Upper lobe of left lung (tissue), 6 donors: Measurements from ENCODE around the gene ZBED4. TPM values are rescaled to one million over a fixed set of nuclear protein-coding genes. Genes with fewer than 3 reads are reported as not detected.
"Not testable (repeated sequence)": the region's sequence is repeated elsewhere in the genome, so short reads cannot be mapped to it uniquely, and the experiment has no call there.

Source experiments
- ATAC-seq, 2 donors: fragments of 200-7000 bp; cut with Tn5 transposase; one replicate each; pipeline ENCODE4 v1.9.1; 2022; ENCODE audit warnings: mild to moderate bottlenecking in 2 of 2, moderate library complexity in 2 of 2; ENCODE audit not compliant: low FRiP score in 2 of 2
- DNase-seq, 2 donors: peaks; one replicate each; pipeline ENCODE4 v3.0.0-alpha.2; 2019 to 2020
- H3K27ac ChIP-seq, 4 donors: fragments of 200-600 bp; sonication (generic); one replicate each; pipeline ENCODE4 v1.5.1; 2016 to 2019
- H3K27me3 ChIP-seq, 4 donors: fragments of 200-600 bp; sonication (generic); one replicate each; pipeline ENCODE4 v1.5.1; 2017 to 2019
- H3K36me3 ChIP-seq, 4 donors: fragments of 200-600 bp; sonication (generic); one replicate each; pipeline ENCODE4 v1.5.1; 2016 to 2019
- H3K4me1 ChIP-seq, 4 donors: fragments of 200-600 bp; sonication (generic); one replicate each; pipeline ENCODE4 v1.5.1; 2018 to 2019
- H3K4me3 ChIP-seq, 4 donors: fragments of 200-600 bp; sonication (generic); one replicate each; pipeline ENCODE4 v1.5.1; 2017 to 2019; ENCODE audit warnings: mild to moderate bottlenecking in 2 of 4, moderate library complexity in 1 of 4
- H3K9me3 ChIP-seq, 4 donors: fragments of 200-600 bp; sonication (generic); one replicate each; pipeline ENCODE4 v1.5.1; 2018 to 2019
- EP300 ChIP-seq, 4 donors: sonication (generic); formaldehyde crosslinking; IDR thresholded peaks; one replicate each; pipeline ENCODE4 v1.5.1; 2017; ENCODE audit warnings: antibody characterized with exemption in 4 of 4, control low read depth in 2 of 4
- POLR2A ChIP-seq, 4 donors: fragments of 450-650 bp; IDR thresholded peaks; one replicate each; pipeline ENCODE4 v1.5.1; 2016 to 2017; ENCODE audit warnings: antibody characterized with exemption in 4 of 4, mild to moderate bottlenecking in 2 of 4
- POLR2AphosphoS5 ChIP-seq, 2 donors: sonication (generic); formaldehyde crosslinking; IDR thresholded peaks; one replicate each; pipeline ENCODE4 v1.5.1; 2017; ENCODE audit warnings: antibody characterized with exemption in 2 of 2
- WGBS, 2 donors: methylation state at CpG; one replicate each; pipeline ENCODE4 v1.1.5; 2017 to 2018; 5-methylcytosine and 5-hydroxymethylcytosine counted together
- total RNA-seq, 6 donors: library from RNA; depleted of rRNA in 4 of 6; stranded (reverse); fragments of >200 nt in 4 of 6; gene quantifications; one replicate each; pipeline versions ENCODE4 v1.1.0 to v1.2.1, GENCODE V29; 2016 to 2021
- TF ChIP-seq, protein P1 (sequence below), 6 experiments: fragments of 450-650 bp in 4 of 6; fragments of 200-600 bp in 2 of 6; sonication (generic) in 2 of 6; IDR thresholded peaks; one replicate each; pipeline ENCODE4 v1.5.1; 2016 to 2019; ENCODE audit warnings: antibody characterized with exemption in 6 of 6
- donor health status: DM: no; HTN: no; CAD: no; lungs with moderate emphysema.
- donor health status: DM: no; HTN: yes; CAD: no; lungs with severe emphysema.

Gene ZBED4
- total RNA-seq, 6 donors from 2014 or later, result 10.8 to 19.9 (median 15.5) TPM

DNA sequence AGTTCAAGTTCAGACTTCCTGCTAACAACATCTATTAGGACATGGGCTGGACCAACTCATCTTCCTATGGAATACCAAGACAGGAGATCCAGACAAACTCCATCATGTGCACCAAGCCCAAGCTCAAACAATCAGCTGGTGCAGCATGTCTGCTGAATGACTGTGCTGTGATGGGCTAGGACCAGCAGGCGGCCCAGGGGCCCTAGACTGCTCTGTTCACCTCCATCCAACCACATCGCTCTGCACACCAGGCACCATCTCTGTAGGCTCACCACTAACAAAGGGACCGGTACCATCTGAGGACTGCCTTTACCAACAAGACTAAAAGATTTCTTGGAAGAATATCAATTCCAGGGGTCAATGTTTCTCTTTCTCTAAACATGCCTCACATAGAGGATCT lies 36.3 kb upstream of the ZBED4 start:
- Histone ChIP-seq H3K36me3 (peaks cover 8 to 79% (median 57%) of the 10 kb centered on the region in 4 donors), H3K4me1 (peaks cover 20 to 44% (median 29%) of the 10 kb centered on the region in 4 donors), H3K4me3 (no peak overlapping the region), H3K27ac (no peak overlapping the region), H3K9me3 (no peaks in the 10 kb centered on the region), H3K27me3 (no peaks in the 10 kb centered on the region)
- no peak for ATAC-seq
- TF ChIP-seq POLR2AphosphoS5 (IDR thresholded peaks at IDR 0.05), result no peak
- no peak for TF ChIP-seq EP300 (IDR thresholded peaks at IDR 0.05)
- TF ChIP-seq POLR2A (IDR thresholded peaks at IDR 0.05), result no peak
- TF ChIP-seq, protein P1, sequence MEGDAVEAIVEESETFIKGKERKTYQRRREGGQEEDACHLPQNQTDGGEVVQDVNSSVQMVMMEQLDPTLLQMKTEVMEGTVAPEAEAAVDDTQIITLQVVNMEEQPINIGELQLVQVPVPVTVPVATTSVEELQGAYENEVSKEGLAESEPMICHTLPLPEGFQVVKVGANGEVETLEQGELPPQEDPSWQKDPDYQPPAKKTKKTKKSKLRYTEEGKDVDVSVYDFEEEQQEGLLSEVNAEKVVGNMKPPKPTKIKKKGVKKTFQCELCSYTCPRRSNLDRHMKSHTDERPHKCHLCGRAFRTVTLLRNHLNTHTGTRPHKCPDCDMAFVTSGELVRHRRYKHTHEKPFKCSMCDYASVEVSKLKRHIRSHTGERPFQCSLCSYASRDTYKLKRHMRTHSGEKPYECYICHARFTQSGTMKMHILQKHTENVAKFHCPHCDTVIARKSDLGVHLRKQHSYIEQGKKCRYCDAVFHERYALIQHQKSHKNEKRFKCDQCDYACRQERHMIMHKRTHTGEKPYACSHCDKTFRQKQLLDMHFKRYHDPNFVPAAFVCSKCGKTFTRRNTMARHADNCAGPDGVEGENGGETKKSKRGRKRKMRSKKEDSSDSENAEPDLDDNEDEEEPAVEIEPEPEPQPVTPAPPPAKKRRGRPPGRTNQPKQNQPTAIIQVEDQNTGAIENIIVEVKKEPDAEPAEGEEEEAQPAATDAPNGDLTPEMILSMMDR (IDR thresholded peaks at IDR 0.05), result no peak
- WGBS, 2 donors, result 74 to 96% methylated on average over 3 of the region's 3 CpGs
- no peak for DNase-seq

DNA sequence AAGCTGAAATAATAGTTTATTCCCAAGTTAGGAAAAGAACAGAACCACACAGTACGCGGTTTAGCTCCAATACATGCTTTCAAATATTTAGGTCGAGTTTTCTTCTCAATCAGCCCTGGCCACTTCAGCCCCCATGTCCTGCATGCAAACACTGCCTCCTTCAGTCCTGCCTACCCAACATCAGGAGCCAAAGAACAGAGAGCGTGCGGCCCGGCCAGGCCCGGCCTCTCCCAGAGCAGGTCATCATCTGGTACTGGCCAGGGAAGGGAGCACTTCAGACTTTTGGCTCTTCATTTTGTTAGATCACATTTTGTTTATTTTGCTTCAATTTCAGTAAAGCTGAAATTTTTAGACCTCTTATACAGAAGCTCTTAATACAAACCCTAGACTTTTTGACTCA lies 32.7 kb upstream of the ZBED4 start:
- Histone ChIP-seq H3K4me1 (peaks cover 25 to 53% (median 36%) of the 10 kb centered on the region in 4 donors), H3K36me3 (peaks cover 20 to 83% (median 66%) of the 10 kb centered on the region in 4 donors), H3K27ac (no peak overlapping the region), H3K27me3 (no peaks in the 10 kb centered on the region), H3K9me3 (no peaks in the 10 kb centered on the region), H3K4me3 (no peak overlapping the region)
- DNase-seq (no peak), ATAC-seq (peak in 1 of 2 donors; percentile 52)
- 69 to 82% methylated on average over 7 of the region's 7 CpGs for WGBS, 2 donors
- TF ChIP-seq, protein P1 (IDR thresholded peaks at IDR 0.05), result no peak
- TF ChIP-seq POLR2AphosphoS5 (IDR thresholded peaks at IDR 0.05) (no peak), EP300 (IDR thresholded peaks at IDR 0.05) (no peak), POLR2A (IDR thresholded peaks at IDR 0.05) (no peak)

DNA sequence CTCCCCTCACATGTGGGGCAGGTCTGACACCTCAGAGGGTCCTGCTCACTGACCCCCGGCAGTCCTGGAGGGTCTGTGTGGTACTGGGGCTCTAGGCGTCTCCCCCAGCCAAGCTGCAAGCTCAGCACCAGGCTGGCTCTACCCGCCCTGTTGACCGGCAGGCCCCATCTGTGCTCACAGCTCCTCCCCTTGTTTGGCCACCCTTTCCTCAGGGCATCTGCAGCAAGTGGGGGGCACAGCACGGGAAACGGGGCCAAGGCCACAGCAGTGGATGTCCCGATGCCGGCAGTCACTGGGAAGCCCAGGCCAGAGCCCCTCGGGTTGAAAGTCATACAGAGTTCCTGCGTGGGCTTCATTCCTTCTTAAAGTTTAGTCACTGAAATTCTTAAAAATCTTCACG lies 31.9 kb upstream of the ZBED4 start:
- not testable (repeated sequence) for H3K4me3 ChIP-seq, DNase-seq, H3K27me3 ChIP-seq, H3K27ac ChIP-seq, ATAC-seq, H3K9me3 ChIP-seq
- Histone ChIP-seq H3K4me1 (peaks cover 28 to 52% (median 35%) of the 10 kb centered on the region in 4 donors), H3K36me3 (peaks cover 20 to 76% (median 62%) of the 10 kb centered on the region in 4 donors)
- WGBS, 2 donors, result 95% methylated on average over 8 of the region's 11 CpGs; no CpG with 5 or more reads in 1 of the 2 donors

DNA sequence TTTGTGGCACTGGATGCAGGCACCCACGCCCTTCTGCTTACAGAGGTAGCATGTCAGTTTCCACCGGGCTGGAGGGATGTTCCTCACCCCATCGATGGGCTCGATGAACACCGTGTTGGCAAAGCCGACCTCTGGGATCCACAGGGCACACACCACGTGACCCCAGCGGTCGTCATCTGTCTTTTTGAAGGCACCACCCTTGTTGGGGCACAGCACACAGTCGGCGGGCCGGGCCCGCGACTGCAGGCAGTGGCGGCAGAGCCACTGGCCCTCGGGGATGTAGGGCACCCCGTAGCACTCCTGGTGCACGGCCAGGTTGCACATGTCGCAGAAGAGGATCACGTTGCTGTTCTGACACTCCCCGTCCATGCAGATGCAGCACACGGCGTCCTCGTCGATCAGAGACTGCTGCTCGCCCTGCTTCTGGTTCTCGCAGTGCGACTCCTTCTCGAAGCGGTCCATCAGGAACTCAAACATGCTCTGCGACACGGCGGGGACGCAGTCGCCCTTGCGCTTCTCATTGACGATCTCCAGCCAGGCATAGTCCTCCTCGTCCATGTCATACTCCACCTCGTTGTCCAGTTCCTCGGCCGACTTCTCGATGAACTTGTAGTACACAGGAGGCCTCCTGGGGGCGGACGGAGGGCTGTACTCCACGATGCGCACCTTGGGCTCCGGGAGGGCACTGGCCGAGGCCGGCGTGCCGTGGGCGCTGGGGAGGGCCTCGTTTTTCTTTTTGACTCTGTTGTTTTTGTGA lies 30.2 kb upstream of the ZBED4 start:
- peaks cover 30 to 58% (median 36%) of the 10 kb centered on the region in 4 donors for H3K4me1 ChIP-seq
- 95 to 96% methylated on average over 35 to 51 of the region's 53 CpGs for WGBS, 2 donors

DNA sequence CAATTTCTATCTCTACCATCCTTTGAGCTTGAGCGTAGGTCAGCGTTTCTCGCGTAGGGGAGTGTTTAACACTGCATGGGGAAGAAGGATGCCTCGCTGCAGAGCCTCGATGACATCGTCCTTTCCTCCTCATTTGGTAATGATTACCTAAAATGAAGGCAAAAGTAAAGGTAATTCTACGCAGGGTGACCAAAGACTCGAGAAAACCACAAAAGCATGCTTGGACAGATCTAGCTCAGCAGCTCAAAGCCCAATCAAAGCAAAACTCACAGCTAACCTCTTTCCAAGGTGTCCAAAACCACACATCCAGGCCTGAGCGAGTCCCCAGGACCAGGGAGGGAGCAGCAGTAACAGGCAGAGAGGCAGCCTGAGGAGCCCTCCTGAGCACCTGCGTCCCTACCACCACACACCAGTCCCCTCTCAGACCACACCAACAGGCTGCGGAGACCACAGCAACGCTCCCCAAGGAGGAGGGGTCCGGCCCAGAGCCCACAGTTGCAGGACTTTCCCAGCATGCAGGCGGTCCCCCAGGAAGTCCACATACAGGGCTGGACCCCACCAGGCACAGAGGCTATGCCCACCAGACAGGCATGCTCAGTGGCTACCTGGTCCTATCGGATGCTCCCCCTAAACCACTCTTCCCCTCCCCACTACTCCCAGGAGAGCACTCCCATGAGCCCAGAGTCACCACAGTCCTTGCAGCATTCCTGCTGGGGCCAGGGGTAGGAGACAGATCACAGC lies 29.3 kb upstream of the ZBED4 start:
- ATAC-seq, result no peak
- Histone ChIP-seq H3K27me3 (no peaks in the 10 kb centered on the region), H3K9me3 (no peaks in the 10 kb centered on the region), H3K4me1 (peaks cover 30 to 58% (median 36%) of the 10 kb centered on the region in 4 donors), H3K36me3 (peaks cover 20 to 50% (median 41%) of the 10 kb centered on the region in 4 donors), H3K27ac (no peak overlapping the region), H3K4me3 (no peak overlapping the region)
- DNase-seq, result no peak
- 86 to 89% methylated on average over 15 to 16 of the region's 16 CpGs for WGBS, 2 donors
- no peak for TF ChIP-seq POLR2A (IDR thresholded peaks at IDR 0.05)
- TF ChIP-seq EP300 (IDR thresholded peaks at IDR 0.05), result no peak
- TF ChIP-seq POLR2AphosphoS5 (IDR thresholded peaks at IDR 0.05), result no peak
- TF ChIP-seq, protein P1 (IDR thresholded peaks at IDR 0.05), result no peak

More for the DNA sequence above, 30.2 kb upstream of the ZBED4 start:
- H3K4me3 ChIP-seq, result no peak overlapping the region
- DNase-seq (peak in 1 of 2 donors; percentile 62), ATAC-seq (no peak)
- no peak overlapping the region for H3K27ac ChIP-seq
- no peaks in the 10 kb centered on the region for H3K27me3 ChIP-seq
- TF ChIP-seq POLR2A (IDR thresholded peaks at IDR 0.05) (no peak), POLR2AphosphoS5 (IDR thresholded peaks at IDR 0.05) (no peak), EP300 (IDR thresholded peaks at IDR 0.05) (no peak)
- TF ChIP-seq, protein P1 (IDR thresholded peaks at IDR 0.05), result no peak
- H3K36me3 ChIP-seq, result peaks cover 20 to 59% (median 49%) of the 10 kb centered on the region in 4 donors
- H3K9me3 ChIP-seq, result no peaks in the 10 kb centered on the region
